GM11168 (cell line): ENCODE results near the gene RAC2.

Source experiments
- in situ Hi-C: fragments of 300-500 bp; cut with MboI; formaldehyde crosslinking; loops from one replicate; pipeline ENCODE4 v1.12.0; 2022; ENCODE audit warnings: low sequenced_read_pairs; ENCODE audit not compliant: unreplicated experiment

Gene RAC2

DNA sequence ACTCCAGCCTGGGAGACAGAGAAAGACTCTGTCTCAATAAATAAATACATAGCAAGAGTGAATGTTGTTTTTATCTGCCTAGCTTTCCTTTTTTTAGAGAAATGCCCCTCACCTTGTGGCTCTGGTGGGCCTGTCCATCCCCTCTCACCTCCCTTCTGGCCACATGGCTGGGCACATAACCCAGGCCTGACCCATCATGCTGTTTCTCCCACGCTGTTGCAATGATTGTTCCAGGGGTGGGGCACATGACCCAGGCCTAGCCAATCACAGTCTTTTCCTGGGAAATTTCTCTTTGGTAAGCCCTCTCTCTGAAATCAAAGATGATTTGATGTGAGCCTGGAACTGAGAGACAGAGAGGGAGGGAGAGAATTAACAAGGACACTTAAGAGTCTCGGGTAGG, 32.7 kb upstream of the RAC2 start:
- in situ Hi-C loops: no loop called here

DNA sequence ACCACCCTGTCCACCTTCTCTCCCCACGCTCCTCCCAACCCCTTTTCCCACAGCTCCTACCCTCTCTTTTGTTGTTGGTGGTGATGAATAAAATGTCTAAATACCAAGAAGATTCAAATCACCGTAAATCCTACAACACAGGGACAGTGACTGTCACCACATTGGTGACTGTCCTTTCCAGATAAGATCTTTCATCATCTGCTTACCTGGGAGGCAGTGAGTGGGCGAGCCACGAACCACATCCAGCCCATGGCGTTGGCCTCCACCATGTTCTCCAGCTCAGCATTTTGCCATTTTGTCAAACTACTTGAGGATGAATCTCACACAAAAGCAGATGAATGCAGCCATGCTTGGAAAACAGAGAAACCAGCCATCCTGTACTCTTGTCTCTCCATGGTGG, 31.6 kb upstream of the RAC2 start:
- in situ Hi-C loops: no loop called here

DNA sequence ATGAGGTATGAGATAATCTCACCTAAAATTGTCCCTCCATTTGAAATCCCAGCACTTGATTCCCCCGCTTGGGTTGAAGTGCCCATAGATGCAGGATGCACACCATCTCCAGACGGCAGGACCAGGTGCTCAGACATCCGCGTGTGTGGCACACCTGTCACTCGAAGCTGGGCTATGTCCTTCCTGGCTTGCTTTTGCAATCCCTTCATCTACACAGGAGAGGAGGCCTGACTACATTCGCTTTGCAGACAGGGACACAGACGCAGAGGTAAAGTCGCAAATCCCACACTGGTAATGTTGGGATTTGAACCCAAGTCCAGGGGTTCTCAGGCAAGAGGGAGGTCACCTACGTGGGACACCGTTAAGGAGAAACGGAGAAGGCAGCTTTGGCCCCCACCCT, 31.1 kb upstream of the RAC2 start:
- in situ Hi-C loops: no loop called here

DNA sequence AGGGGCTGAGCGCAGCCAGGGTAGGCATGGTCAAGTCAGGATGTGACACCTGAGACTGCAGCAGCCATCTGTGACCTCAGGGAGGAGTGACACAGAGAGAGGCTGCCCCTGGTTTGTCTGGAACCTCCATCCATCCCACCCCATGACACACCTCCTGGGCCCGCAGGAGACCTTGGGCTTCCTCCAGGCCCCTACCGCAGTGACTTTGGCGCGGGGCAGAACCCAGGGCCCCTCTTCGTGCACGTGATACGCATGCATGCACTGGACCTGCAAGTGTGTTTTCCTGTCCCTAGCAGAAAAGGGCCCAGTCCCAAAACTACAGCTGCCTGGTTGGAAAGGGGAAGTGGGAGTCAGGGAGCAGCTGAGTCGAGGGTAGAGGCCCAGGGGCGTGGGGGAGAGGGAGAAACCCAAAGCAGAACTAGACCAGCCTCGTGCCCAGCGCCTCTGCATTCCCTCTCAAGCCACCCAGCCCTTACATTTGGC, 30.4 kb upstream of the RAC2 start:
- in situ Hi-C loops: no loop called here

DNA sequence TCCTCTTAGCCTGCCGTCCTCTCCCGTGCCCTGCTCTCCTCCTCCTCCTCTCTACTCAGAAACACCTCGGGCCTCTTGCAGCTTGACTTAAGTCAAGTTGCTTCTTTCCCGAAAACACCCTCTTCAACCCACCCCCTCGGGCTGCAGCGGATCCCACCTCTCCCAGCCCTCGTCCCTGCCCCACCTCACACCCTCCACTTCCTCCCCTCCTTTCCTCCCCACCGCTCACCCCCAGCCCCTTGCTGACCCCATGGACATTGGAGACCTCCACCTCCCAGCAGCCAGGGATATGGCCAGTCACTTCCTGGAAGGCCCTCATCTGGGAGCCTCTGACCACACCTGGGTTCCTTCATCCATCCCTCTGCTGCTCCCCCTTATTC, 29.8 kb upstream of the RAC2 start:
- in situ Hi-C loops: no loop called here

DNA sequence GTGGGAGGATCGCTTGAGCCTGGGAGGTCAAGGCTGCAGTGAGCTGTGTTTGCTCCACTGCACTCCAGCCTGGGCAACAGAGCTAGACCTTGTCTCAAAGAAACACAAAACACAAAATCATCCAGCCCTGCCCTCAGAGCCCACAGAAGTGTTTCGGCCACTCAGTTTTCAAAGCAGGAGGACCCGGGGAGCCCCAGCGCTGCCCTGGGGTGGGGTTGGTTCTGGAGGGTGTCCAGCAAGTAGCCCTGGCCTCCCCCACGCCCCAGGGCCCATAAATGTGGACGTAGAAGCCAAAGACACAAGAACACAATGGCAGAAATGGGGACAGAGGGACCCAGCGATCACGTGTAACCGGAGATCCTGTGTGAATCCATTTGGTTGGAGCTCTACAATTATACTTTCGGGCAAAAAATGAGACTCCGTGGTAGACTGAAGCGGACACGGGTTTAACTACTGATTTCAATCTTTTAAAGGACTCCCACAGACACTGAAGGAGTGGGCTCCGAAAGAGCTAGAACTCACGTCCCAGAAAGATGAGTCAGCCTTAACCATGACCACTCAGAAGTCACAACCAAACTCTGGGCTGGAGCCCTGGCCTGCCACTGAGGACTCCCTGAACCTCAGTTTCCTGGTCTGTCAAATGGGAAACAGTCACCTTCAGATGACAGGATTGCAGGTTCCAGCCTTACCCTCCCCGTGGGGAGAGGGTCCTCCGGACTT, 29.2 kb upstream of the RAC2 start:
- in situ Hi-C loops: no loop called here

DNA sequence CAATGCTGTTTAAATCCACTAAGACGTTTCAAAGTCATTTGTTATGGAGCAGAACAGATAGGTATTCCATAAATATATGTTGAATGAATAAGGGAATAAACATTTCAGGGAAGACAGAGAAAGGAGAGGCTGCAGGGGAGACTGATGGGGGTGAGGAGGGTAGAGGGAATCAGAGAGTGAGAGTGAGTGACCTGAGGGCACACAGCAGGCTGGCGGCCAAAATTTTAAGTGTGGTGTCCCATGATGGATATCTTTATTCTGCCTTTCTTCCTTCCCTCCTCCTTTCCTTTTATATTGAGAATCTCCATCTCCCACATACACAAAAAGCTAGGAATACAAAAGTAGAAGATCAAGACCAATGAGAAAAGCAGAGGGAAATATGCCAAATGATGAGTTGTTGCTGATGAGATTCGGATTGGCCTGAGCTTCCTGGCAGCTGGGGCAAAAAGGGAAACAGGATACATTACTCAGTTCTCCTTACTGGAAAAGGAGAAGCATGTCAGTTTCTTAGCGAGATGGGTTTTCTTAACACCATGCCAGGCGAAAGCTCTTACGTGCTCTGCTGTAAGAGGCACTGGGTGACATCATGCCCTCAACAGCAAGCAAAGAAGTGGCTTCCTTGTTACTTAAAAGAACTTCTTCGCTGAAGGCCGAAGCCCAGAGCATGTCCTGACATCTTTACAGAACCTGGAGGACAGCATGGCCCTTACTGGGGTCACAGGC, 27.0 kb upstream of the RAC2 start:
- in situ Hi-C loops: no loop called here

DNA sequence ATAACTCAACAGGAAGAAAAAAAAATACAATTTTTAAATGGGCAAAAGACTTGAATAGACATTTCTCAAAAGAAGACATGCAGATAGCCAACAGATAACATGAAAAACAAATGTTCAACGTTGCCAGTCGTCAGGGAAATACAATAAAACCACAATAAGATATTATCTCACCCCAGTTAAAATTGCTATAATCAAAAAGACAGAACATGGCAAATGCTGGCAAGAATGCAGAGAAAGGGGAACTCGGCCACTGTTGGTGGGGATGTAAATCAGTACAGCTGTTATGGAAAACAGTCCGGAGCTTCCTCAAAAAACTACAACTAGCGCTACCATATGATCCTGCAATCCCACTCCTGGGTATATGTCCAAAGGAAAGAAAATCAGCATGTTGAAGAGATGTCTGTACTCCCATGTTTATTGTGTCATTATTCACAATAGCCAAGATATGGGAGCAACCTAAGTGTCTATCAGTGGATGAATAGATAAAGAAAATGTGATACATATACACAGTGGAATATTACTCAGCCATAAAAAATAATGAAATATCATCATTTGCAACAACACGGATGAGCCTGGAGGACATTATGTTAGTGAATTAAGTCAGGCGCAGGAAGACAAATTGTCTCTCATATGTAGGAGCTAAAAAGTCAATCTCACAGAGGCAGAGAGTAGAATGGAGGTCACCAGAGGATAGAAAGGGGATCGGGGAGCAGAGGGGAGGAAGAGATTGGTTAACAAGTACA, 26.0 kb upstream of the RAC2 start:
- in situ Hi-C loops: no loop called here

DNA sequence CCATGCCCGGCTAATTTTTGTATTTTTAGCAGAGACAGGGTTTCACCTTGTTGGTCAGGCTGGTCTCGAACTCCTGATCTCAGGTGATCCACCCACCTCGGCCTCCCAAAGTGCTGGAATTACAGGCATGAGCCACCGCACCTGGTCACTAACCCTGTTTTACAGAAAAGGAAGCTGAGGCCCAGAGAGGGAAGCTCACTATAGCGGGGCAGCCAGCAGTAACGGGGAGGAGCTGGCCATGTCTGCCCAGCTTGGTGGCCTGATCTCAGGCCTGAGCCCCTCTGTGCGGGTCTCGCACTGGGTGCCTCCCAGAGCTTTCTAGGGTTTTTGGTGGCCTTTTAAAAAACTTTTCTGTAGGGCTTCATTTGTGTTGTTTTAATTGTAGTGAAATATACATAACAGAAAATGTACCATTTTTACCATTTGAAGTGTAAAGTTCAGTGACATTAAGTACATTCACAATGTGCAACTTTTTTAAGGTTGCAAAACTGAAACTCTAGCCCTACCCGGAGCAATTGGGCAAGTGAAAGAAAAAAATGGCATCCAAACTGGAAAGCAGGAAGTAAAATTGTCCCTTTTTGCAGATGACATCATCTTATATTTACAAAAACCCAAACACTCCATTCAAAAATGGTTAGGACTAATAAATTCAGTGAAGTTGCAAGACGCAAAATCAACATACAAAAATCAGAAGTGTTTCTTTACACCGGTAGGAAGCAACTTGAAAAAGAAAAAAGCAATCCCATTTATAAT, 23.8 kb upstream of the RAC2 start:
- in situ Hi-C loops: no loop called here

DNA sequence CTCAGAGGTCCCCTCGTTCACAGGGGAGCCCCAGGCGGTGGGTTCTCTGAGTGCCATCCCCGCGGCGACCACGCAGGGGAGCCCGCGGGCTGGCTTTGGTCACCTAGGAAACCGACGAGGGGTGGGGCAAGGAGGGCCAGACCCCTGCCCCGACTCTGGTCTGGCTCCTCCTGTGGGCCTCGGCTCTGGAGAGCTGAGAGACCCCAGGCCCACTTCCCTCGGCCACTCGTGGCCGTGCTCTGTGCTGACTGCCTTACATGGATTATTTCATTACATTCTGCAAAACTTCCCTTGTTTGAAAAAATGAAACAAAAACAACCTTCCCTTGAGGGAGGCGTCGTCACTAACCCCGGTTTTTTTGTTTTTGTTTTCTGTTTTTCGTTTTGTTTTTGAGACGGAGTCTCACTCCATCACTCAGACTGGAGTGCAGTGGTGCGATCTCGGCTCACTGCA, 23.1 kb upstream of the RAC2 start:
- in situ Hi-C loops: no loop called here

DNA sequence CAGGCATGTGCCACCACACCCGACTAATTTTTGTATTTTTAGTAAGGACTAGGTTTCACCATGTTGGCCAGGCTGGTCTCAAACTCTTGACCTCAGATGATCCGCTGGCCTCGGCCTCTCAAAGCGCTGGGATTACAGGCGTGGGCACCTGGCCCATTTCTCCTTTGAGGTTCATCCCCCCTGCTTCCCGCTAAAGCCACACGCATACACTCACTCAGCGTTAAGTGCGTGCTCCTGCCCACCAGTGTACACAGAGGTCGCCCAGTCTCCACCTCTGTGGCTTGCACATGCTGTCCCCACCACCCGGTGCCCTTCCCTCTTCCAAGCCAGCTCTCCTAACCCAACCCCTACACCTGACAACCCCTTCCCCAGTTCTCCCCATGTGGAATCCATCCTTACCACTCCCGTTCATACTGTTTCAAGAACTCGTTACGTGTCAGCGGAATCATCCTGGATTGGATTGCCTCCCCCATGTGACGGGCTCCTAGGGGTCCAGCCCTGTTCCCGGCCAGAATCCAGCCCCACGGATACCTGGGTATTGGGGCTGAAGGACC, 22.6 kb upstream of the RAC2 start:
- in situ Hi-C loops: no loop called here

DNA sequence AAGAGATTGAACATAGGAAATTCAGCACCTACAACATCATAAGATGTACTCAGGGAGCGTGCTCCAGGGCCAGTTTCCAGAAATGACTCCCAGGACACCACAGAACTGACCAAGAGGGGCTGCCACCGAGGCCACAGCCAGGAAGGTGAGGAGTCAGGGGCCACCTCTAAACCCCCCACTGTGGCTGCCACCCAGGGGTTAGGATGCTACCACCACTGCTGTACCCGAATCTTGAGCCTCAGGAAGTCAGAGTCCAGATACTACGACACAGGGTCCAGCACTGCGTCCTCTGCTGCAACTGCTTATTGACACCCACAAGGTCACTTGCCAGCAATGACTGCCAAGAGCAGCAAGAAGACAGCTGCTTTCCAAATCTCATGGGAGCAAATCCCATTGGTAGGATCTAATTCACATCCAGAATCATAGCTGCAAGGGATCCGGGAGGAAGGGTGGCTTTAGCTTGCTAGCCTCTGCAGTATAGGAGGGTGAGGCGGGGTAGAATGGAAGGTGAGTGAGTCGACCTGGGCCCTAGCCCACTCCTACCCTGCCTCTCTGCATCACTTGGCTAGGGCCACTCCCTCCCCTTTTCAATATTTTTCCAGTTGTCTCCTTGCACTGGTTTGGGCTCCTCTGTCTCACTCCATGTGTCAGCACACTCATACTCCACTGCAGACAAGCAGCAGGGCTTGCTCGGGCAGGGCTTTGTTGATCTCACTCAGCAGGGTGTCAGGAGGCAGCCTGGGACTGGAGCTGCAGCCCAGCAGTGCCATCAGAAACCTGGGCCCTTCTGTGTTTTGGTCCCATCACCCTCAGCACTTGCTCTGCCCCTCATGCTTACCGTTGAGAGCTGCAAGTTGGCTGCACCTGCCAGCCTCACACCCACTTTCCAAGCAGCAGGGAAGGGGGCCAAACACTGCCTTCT, 20.2 kb upstream of the RAC2 start:
- in situ Hi-C loops: no loop called here

DNA sequence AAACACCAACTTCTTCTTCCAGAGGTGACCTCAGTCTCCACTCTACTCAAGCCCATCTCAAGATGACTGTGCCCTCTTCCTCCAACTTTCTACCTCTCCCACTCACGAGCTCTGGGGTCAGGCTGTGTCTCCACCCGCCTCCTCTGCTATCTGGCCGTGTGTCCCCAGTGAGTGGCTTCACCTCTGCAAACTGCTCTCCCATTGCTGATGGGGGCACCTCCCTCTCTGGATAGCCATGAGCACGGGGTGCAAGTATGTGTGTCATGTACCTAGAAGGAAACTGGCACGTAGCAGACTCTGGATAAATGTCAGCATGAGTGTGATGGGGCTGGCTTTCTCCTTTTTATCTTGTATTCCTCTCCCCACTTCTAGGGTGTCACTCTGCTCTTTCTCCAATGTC, 18.3 kb upstream of the RAC2 start:
- in situ Hi-C loops: no loop called here

DNA sequence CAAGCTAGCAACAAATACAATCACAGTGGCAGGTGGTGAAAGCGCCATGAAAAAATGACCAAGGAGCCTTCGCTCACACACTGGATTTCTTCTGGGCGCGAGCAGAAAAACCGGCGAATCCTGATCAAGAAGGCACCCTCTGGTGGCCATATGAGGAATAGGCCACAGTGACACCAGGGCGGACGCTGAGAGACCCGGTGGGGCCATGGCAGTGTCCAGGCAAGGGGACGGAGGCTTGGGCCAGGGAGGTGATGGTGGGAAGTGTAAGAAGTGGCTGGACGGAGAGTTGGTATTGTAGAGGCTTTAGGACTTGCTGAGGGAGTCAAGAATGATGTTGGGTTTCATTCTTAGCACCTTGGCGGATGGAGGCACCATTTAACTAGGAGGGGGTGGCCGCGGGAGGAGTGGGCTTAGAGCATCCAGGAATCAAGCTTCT, 16.9 kb upstream of the RAC2 start:
- in situ Hi-C loops: no loop called here

DNA sequence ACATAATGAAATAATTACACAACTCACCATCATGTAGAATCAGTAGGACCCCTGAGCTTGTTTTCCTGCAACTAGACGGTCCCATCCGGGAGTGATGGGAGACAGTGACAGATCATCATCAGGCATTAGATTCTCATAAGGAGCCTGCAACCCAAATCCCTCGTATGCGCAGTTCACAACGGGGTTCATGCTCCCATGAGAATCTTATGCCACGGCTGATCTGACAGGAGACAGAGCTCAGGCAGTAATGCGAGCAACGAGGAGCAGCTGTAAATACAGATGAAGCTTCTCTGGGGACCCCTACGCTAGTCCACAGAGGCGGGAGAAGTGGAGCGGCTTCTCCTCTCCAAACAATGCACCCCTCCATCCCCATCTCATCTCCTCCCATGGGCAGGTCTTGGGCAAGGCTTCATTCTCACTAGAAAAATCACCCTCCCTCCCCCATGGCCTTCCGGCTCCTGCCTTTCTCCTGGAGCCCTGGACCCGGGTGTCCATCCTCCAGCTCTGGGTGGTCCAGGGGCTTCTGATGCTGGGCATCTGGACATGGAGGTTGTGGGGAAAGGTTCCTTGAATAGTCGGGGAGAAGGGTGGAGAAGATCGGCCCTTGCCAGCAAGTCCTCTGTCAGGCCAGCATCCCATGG, 16.2 kb upstream of the RAC2 start:
- in situ Hi-C loops: no loop called here

DNA sequence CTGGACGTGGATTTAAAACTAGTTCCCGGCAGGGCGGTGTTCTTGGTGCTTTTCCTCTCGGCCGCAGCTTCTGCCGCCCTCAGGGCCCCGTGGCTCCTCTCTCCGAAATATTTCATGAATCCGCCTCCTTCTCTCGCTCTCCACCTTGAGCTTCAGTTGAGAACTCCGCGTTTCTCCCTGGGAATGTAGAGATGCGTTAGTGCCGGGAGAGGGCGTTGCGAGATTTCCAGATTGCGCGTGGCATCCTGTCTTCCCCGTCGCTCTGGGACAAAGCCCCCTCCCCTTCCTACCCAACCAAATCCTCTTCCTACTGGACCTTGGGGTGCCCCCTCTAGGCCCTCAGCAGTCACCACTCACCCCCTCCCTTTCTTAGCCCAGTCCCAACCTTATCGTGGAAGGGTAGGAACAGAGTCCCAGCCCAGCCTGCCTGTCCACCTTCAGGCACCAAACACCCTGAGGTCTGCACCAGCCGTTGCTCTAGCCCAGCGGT, 15.5 kb upstream of the RAC2 start:
- in situ Hi-C loops: no loop called here

DNA sequence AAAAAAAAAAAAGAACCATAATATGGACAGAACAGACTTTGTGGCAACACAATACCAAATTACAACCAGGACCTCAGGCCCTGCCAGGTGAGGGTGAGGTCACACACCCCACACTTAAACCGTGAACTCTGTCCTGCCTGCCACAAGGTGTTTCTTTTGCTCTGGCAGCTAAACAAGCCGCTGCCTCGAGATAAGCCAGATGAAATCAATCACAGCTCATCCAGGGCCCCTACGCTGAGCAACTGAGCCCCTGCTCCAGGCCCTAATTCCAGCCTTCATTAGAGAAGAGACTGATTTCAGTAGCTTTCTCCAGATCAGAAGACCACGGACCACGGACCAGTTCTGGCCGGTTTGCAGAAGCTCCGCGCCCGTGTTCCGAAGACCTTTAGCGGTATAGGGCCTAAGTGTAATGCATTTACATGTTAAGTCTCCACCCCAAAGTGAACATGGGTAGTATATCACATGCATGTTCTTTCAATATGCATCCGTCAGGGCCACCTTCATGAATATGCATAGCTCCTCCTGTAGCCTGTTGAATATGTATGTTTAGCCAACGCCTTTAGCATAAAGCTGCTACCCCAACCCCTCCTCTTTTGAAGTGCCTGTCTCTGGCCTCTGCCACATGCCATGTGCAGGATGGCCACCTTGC, 14.8 kb upstream of the RAC2 start:
- in situ Hi-C loops: no loop called here
